IMR-90 (cell line): ENCODE measurements around the gene ZBTB46.

ENCODE experiments used
- BHLHE40 ChIP-seq: fragments of 150-350 bp; IDR thresholded peaks from 2 replicates; pipeline ENCODE4 v1.6.1; 2016; ENCODE audit warnings: mild to moderate bottlenecking, low read depth, low read length
- CEBPB ChIP-seq: IDR thresholded peaks from 2 replicates; pipeline ENCODE4 v1.6.1; 2012; ENCODE audit warnings: low read depth, low read length, improper control_type of control experiment
- CHD1 ChIP-seq: IDR thresholded peaks from 2 replicates; pipeline ENCODE4 v1.6.1; 2012; ENCODE audit warnings: low read depth, low read length, improper control_type of control experiment
- ELK1 ChIP-seq: fragments of 150-350 bp; IDR thresholded peaks from 2 replicates; pipeline ENCODE4 v1.6.1; 2016; ENCODE audit warnings: low read depth, mild to moderate bottlenecking, low read length, moderate library complexity, borderline replicate concordance
- MXI1 ChIP-seq: IDR thresholded peaks from 2 replicates; pipeline ENCODE4 v1.6.1; 2012; ENCODE audit warnings: low read depth, mild to moderate bottlenecking, low read length, moderate library complexity, borderline replicate concordance
- NFE2L2 ChIP-seq: fragments of 150-350 bp; IDR thresholded peaks from 2 replicates; pipeline ENCODE4 v1.6.1; 2016; ENCODE audit warnings: low read depth, mild to moderate bottlenecking, low read length
- POLR2A ChIP-seq: IDR thresholded peaks from 2 replicates; pipeline ENCODE4 v1.6.1; 2012; ENCODE audit warnings: mild to moderate bottlenecking, low read depth, low read length
- RCOR1 ChIP-seq: IDR thresholded peaks from 2 replicates; pipeline ENCODE4 v1.6.1; 2012; ENCODE audit warnings: mild to moderate bottlenecking, low read length, improper control_type of control experiment; ENCODE audit not compliant: insufficient replicate concordance
- RFX5 ChIP-seq: IDR thresholded peaks from 2 replicates; pipeline ENCODE4 v1.8.0; 2012; ENCODE audit warnings: low read depth, mild to moderate bottlenecking, low read length, moderate library complexity
- TF ChIP-seq, protein P1 (sequence below): conservative IDR thresholded peaks from 2 replicates; pipeline ENCODE4 v1.5.1; 2012; ENCODE audit warnings: mild to moderate bottlenecking, low read depth, low read length, improper control_type of control experiment
- TF ChIP-seq, protein P2 (sequence below): fragments of 150-350 bp; IDR thresholded peaks from 2 replicates; pipeline ENCODE4 v1.6.1; 2017; ENCODE audit warnings: mild to moderate bottlenecking, antibody characterized with exemption, low read length, low read depth

- TF ChIP-seq BHLHE40: no peak
- TF ChIP-seq CHD1: no peak
- TF ChIP-seq, protein P1, sequence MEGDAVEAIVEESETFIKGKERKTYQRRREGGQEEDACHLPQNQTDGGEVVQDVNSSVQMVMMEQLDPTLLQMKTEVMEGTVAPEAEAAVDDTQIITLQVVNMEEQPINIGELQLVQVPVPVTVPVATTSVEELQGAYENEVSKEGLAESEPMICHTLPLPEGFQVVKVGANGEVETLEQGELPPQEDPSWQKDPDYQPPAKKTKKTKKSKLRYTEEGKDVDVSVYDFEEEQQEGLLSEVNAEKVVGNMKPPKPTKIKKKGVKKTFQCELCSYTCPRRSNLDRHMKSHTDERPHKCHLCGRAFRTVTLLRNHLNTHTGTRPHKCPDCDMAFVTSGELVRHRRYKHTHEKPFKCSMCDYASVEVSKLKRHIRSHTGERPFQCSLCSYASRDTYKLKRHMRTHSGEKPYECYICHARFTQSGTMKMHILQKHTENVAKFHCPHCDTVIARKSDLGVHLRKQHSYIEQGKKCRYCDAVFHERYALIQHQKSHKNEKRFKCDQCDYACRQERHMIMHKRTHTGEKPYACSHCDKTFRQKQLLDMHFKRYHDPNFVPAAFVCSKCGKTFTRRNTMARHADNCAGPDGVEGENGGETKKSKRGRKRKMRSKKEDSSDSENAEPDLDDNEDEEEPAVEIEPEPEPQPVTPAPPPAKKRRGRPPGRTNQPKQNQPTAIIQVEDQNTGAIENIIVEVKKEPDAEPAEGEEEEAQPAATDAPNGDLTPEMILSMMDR: no peak
- no peak for TF ChIP-seq CEBPB
- no peak for TF ChIP-seq POLR2A
- TF ChIP-seq NFE2L2: no peak
- no peak for TF ChIP-seq RFX5
- no peak for TF ChIP-seq RCOR1
- no peak for TF ChIP-seq MXI1
- TF ChIP-seq, protein P2, sequence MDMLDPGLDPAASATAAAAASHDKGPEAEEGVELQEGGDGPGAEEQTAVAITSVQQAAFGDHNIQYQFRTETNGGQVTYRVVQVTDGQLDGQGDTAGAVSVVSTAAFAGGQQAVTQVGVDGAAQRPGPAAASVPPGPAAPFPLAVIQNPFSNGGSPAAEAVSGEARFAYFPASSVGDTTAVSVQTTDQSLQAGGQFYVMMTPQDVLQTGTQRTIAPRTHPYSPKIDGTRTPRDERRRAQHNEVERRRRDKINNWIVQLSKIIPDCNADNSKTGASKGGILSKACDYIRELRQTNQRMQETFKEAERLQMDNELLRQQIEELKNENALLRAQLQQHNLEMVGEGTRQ: no peak
- TF ChIP-seq ELK1: no peak
Measured at GRCh38 chr20:63847237-63848002, 16.4 kb upstream of the ZBTB46 start.
